Measurements from ENCODE around the gene FAM217A. TPM values are rescaled to one million over a fixed set of nuclear protein-coding genes. Genes with fewer than 3 reads are reported as not detected.

The FAM217A gene
- total and polyA plus RNA-seq, 2 of the 13 experiments (the other 11 are each of a cell fraction or from before 2014, with no cell fraction given), result not detected

- TF ChIP-seq NFE2L1 (CRISPR knock-in tag; IDR thresholded peaks at IDR 0.05; ENCODE audit: borderline replicate concordance), result 0 out of 2 replicates have a peak, but pooled peaks have one; percentile 15
- no peak for TF ChIP-seq ZNF510 (CRISPR knock-in tag; IDR thresholded peaks at IDR 0.05; ENCODE audit: low read depth)
- TF ChIP-seq ZNF724P (CRISPR knock-in tag; IDR thresholded peaks at IDR 0.05; ENCODE audit: borderline replicate concordance), result 0 out of 2 replicates have a peak, but pooled peaks have one; percentile 38
- TF ChIP-seq MED8 (CRISPR knock-in tag; IDR thresholded peaks at IDR 0.05; ENCODE audit: insufficient replicate concordance), result peak; percentile 49
- TF ChIP-seq, protein P1, sequence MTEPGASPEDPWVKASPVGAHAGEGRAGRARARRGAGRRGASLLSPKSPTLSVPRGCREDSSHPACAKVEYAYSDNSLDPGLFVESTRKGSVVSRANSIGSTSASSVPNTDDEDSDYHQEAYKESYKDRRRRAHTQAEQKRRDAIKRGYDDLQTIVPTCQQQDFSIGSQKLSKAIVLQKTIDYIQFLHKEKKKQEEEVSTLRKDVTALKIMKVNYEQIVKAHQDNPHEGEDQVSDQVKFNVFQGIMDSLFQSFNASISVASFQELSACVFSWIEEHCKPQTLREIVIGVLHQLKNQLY (CRISPR knock-in tag; IDR thresholded peaks at IDR 0.05), result peak; percentile 37; the same call in 1 of the 2 replicates
- TF ChIP-seq, protein P2, sequence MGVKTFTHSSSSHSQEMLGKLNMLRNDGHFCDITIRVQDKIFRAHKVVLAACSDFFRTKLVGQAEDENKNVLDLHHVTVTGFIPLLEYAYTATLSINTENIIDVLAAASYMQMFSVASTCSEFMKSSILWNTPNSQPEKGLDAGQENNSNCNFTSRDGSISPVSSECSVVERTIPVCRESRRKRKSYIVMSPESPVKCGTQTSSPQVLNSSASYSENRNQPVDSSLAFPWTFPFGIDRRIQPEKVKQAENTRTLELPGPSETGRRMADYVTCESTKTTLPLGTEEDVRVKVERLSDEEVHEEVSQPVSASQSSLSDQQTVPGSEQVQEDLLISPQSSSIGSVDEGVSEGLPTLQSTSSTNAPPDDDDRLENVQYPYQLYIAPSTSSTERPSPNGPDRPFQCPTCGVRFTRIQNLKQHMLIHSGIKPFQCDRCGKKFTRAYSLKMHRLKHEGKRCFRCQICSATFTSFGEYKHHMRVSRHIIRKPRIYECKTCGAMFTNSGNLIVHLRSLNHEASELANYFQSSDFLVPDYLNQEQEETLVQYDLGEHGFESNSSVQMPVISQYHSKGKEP (CRISPR knock-in tag; IDR thresholded peaks at IDR 0.05), result 0 out of 2 replicates have a peak, but pooled peaks have one; percentile 13
- TF ChIP-seq, protein P3, sequence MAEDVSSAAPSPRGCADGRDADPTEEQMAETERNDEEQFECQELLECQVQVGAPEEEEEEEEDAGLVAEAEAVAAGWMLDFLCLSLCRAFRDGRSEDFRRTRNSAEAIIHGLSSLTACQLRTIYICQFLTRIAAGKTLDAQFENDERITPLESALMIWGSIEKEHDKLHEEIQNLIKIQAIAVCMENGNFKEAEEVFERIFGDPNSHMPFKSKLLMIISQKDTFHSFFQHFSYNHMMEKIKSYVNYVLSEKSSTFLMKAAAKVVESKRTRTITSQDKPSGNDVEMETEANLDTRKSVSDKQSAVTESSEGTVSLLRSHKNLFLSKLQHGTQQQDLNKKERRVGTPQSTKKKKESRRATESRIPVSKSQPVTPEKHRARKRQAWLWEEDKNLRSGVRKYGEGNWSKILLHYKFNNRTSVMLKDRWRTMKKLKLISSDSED (CRISPR knock-in tag; IDR thresholded peaks at IDR 0.05), result peak; percentile 51; the same call in 1 of the 2 replicates
- TF ChIP-seq, protein P4, sequence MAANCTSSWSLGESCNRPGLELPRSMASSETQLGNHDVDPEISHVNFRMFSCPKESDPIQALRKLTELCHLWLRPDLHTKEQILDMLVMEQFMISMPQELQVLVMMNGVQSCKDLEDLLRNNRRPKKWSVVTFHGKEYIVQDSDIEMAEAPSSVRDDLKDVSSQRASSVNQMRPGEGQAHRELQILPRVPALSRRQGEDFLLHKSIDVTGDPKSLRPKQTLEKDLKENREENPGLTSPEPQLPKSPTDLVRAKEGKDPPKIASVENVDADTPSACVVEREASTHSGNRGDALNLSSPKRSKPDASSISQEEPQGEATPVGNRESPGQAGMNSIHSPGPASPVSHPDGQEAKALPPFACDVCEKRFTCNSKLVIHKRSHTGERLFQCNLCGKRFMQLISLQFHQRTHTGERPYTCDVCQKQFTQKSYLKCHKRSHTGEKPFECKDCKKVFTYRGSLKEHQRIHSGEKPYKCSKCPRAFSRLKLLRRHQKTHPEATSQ (CRISPR knock-in tag; IDR thresholded peaks at IDR 0.05; ENCODE audit: borderline replicate concordance), result no peak; the same call in none of the 2 replicates
- no peak for TF ChIP-seq MTA3 (CRISPR knock-in tag; IDR thresholded peaks at IDR 0.05)
- 0 out of 2 replicates have a peak, but pooled peaks have one; percentile 74 for TF ChIP-seq XBP1 (CRISPR knock-in tag; IDR thresholded peaks at IDR 0.05)
- TF ChIP-seq KMT2B (CRISPR knock-in tag; IDR thresholded peaks at IDR 0.05), result peak; percentile 93
- TF ChIP-seq, protein P5, sequence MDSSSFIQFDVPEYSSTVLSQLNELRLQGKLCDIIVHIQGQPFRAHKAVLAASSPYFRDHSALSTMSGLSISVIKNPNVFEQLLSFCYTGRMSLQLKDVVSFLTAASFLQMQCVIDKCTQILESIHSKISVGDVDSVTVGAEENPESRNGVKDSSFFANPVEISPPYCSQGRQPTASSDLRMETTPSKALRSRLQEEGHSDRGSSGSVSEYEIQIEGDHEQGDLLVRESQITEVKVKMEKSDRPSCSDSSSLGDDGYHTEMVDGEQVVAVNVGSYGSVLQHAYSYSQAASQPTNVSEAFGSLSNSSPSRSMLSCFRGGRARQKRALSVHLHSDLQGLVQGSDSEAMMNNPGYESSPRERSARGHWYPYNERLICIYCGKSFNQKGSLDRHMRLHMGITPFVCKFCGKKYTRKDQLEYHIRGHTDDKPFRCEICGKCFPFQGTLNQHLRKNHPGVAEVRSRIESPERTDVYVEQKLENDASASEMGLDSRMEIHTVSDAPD (CRISPR knock-in tag; IDR thresholded peaks at IDR 0.05), result peak; percentile 83
- no peak; the same call in 1 of the 2 replicates for TF ChIP-seq ATF2 (CRISPR knock-in tag; IDR thresholded peaks at IDR 0.05)
- no peak for TF ChIP-seq STAT5B (CRISPR knock-in tag; IDR thresholded peaks at IDR 0.05)
- TF ChIP-seq ZNF224 (CRISPR knock-in tag; IDR thresholded peaks at IDR 0.05), result peak; percentile 78
- no peak for TF ChIP-seq FOXP1 (IDR thresholded peaks at IDR 0.05)
- no peak for TF ChIP-seq FOXP1 (CRISPR knock-in tag; IDR thresholded peaks at IDR 0.05)
- peak; percentile 85 to 88 for TF ChIP-seq POLR2A (IDR thresholded peaks at IDR 0.05; ENCODE audit: insufficient read depth in 1 of 2, low read depth in 2 of 2, low read length in 2 of 2)
- peak; percentile 93 for TF ChIP-seq POLR2AphosphoS5 (IDR thresholded peaks at IDR 0.05; ENCODE audit: low read depth, low read length)
- 0 out of 2 replicates have a peak, but pooled peaks have one; percentile 45 for TF ChIP-seq ZFP62 (CRISPR knock-in tag; IDR thresholded peaks at IDR 0.05)
- TF ChIP-seq SIN3A (IDR thresholded peaks at IDR 0.05; ENCODE audit: borderline replicate concordance, low read depth, low read length), result peak; percentile 90
- TF ChIP-seq FOXK2 (IDR thresholded peaks at IDR 0.05), result no peak
- no peak for TF ChIP-seq ARNT (IDR thresholded peaks at IDR 0.05)
- TF ChIP-seq HOXA5 (CRISPR knock-in tag; IDR thresholded peaks at IDR 0.05), result no peak
These were observed 57.6 kb downstream of the FAM217A start (continued) for GRCh38 chr6:4021133-4021853.

All from HepG2 (cell line).